EH (cell line): ENCODE measurements around the gene ST6GALNAC1.
A peak's percentile ranks its signal among the peaks of the same experiment; 100 is the strongest.

Experiments
- DNase-seq: peaks from one replicate; pipeline ENCODE4 v3.0.0-alpha.2; 2015; ENCODE audit warnings: low read depth

Gene ST6GALNAC1

DNA sequence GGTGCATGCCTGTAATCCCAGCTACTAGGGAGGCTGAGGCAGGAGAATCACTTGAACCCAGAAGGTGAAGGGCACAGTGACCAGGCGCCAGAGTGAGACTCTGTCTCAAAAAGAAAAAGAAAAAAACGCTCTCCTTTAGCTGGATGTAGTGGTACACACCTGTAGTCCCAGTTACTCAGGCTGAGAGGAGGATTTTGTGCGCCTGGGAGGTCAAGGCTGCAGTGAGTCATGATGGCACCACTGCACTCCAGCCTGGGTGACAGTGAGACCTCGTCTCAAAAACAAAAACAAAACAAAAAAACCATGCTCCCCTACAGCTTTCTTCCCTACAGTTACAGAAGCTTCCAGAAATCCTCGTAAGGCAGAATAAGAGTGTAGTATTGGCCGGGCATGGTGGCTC is 33.1 kb upstream of the ST6GALNAC1 start:
- DNase-seq = no peak

GRCh38 chr17:76675648-76676047 is 32.1 kb upstream of the ST6GALNAC1 start:
- no peak for DNase-seq

- no peak for DNase-seq
Observed at GRCh38 chr17:76674600-76674999, 31.0 kb upstream of the ST6GALNAC1 start.

DNA sequence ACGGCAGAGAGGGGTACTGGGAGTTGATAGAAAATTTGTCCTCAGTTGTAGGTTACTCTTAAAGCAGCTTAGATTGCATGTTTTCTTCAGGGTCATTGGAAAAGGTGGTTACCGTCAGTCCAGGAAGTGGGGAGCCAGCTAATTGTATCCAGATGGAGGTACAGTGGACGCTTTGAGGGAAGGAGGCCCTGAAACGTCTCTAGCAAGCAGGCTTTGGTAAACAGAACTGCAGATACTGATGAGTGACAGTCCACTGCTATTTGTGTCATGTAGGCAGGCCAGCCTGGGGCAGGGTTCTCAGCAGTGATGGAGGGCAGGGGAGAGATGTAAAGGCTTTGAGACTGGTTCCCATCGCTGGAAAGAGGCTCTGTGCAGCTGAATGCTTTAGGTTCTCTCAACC is 30.2 kb upstream of the ST6GALNAC1 start:
- DNase-seq = peak; percentile 66

DNA sequence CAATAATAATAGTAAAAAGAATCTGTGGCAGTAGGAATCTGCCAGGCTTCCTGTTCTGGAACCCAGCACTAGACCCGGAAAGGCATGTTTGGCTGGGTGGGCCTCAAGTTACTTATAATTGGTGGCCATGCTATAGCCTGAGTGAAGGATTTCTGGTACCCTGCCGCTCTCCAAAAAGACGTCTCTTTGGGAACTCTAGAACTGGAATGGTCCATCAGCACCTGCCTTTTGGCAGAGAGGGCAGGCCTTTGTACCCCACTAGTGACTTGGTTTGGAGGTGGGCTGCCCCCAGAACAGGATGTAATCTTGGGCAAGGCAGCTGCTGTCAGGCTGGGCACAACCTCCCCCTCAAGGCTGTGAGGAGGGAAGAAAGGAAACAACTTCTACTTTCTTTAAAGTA is 29.3 kb upstream of the ST6GALNAC1 start:
- DNase-seq = no peak

- no peak for DNase-seq
Observed at GRCh38 chr17:76672270-76672851, 28.8 kb upstream of the ST6GALNAC1 start.

- DNase-seq = no peak
Observed at GRCh38 chr17:76671912-76672262, 28.3 kb upstream of the ST6GALNAC1 start.

- peak; percentile 99 for DNase-seq
Observed at GRCh38 chr17:76671123-76671911, 27.8 kb upstream of the ST6GALNAC1 start.

- no peak for DNase-seq
Observed at GRCh38 chr17:76670718-76671122, 27.2 kb upstream of the ST6GALNAC1 start.

GRCh38 chr17:76670020-76670717 is 26.6 kb upstream of the ST6GALNAC1 start:
- no peak for DNase-seq

DNA sequence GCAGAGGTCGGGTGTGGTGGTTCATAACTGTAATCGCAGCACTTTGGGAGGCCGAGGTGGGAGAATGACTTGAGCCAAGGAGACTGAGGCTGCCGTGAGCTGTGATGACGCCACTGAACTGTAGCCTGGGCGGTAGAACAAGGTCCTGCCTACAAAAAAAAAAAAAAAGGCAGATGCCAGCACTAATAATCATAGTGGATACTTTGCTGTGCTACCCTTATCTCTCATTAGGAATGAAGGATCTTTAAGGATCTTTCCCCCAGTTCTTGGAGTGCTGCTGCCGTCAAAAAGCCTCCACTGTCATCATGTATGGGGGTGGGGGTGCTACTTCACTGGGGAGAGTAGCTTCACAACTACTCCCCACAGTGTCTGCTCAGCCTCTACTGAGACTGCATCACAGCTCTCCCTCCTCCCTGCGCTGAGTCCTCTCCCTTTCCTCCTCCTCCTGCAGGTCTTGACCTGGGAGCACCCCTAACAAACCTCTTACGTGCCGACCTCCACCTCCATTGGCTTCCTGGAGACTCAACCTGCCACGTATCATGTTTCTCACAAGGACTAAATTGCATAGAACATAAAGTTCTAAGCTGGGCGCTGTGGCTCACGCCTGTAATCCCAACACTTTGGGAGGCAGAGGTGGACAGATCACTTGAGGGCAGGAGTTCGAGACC is 24.4 kb upstream of the ST6GALNAC1 start:
- DNase-seq = peak; percentile 24

- no peak for DNase-seq
Observed at GRCh38 chr17:76667491-76667755, 23.9 kb upstream of the ST6GALNAC1 start.

DNA sequence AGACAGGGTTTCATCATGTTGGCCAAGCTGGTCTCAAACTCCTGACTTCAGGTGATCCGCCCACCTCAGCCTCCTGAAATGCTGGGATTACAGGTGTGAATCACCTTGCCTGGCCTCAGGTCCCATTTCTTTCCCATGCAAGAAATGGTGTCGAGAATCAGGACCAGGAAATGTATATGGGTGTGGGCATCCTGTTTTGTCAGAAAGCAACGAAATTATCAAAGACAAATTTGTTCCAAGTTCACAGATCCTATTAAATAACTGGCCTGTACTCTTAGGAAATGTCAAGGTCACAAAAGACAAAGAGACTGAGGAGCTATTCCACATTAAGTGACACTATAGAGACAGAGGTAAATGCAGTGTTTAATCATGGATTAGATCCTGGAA is 17.1 kb upstream of the ST6GALNAC1 start:
- DNase-seq = no peak

DNA sequence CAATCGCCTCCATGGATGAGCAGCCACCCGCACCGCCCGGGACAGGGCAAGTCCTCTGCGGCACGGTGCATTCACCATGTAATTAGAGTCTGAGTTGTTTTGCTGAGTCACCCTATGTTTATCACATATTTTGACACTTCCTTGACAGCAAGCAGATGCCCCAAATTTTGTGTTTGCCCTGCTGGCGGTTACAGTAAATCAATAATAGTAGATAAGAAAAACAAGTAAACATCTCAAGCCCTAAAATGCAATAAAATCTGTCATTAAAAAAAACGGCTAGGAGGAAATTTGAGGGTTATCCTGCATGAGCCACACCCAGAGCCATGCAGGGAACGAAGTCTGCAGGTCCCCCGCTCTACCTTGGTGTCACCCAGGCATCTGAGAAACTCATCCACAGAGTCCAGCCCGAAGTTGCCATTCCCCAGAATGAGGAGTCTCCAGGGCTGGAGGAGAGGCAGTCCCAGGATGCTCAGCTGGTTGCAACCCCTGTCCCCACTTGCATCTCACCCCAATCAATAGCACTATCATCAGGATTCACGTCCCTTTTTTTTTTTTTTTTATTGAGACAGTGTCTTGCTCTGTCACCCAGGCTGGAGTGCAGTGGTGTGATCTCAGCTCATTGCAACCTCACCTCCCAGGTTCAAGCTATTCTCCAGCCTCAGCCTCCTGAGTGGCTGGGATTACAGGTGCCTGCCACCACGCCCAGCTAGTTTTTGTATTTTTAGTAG is 16.5 kb upstream of the ST6GALNAC1 start:
- no peak for DNase-seq

DNA sequence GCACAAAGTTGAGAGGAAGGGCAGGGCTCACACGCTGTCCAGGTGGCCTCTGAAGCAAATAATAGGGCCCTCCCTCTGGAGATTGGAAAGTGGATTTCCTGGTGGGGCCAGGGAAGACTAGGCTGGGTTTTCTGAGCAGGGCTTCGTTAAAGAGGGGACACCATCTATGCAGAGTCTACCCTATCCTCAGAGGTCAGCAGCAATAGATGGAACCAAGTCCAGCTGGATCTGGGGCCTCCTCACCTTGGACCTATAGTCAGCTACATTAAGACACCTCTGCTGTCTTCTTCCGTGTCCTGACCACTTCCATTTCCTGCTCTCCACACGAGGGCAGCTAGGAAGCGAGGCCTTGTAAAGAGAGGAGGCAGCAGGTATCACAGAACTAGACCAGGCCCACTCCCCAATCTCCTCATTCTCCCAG is 14.7 kb upstream of the ST6GALNAC1 start:
- no peak for DNase-seq

DNA sequence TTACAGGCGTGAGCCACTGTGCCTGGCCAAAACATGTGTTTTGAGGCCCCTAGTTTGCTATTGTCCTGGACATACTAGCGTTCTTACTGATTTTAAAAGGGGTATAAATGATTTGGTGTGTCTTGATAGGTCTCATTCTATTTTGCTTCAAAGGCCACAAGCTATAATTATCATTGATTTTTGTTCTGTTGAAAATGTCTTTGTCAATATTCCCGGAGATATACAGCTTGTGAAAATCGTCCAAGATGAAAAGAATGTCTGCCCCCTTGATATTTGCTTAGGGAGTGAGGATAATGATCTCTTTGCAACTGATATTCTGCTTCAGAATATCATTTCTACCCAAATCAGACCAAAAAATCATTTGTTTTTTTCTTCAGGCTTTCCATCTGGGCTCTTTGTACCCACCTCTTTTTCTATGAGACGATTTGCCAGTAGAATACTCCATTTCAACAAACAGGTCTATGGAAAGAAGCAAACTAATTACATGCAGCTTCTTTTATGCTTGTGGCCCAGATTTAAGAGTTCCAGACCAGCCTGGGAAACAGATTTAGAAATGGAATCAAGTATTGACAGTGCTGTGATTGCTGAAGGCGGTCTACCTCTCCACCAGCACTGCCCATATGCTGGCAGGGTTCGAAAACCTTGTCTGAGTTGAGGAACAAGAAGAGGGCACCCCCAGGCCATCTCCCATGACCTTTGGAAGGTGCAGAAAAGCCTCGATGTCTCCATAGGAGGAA is 14.1 kb upstream of the ST6GALNAC1 start:
- no peak for DNase-seq

GRCh38 chr17:76654408-76654807 is 10.9 kb upstream of the ST6GALNAC1 start:
- DNase-seq = peak; percentile 39

DNA sequence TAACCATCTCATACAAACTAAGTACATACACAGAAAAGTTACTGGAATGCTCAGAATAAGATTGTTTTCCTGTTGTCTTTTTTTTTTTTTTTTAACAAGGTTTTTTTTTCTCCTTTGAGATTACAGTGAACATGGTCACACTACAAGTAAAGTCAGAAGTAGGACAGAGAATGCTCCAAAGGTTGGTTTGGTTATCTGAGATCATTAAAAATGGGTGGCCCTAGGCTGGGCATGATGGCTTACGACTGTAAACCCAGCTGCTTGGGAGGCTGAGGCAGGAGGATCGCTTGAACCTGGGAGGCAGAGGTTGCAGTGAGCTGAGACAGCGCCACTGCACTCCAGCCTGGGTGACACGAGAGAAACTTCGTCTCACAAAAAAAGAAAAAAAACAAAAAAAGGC is 6.9 kb upstream of the ST6GALNAC1 start:
- no peak for DNase-seq

- DNase-seq = no peak
Observed at GRCh38 chr17:76646712-76647111, 3.2 kb upstream of the ST6GALNAC1 start.

- DNase-seq = no peak
Observed at GRCh38 chr17:76645481-76645880, 1.9 kb upstream of the ST6GALNAC1 start.

DNA sequence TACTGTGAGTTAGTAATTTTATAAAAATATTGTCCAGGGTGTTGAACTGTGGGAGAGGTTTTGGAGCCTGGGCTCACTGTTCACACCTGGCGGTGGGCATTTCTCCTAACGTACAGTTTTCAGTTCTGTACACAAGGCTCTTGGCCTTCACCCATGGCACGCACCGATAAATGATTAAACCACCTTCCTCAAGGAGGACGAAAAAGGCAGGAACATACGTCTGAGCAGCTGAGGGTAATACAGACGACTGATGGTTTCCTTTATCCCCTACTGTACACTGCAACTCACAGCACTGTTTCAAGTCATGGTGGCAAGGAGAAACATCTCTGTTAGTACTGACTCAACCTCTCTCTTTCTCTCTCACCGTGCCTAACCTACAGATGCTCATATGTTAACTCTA is 1.4 kb upstream of the ST6GALNAC1 start:
- no peak for DNase-seq

GRCh38 chr17:76642994-76643393 is 563 bp downstream of the ST6GALNAC1 start:
- DNase-seq = no peak
